GM21737 (cell line): ENCODE data around the gene PHF24.
"Not testable (repeated sequence)": the region's sequence is repeated elsewhere in the genome, so short reads cannot be mapped to it uniquely, and the experiment has no call there.

Source experiments
- ATAC-seq: cut with Tn5 transposase; IDR thresholded peaks from one replicate; pipeline ENCODE4 v1.9.1; 2021; ENCODE audit warnings: mild to moderate bottlenecking, moderate library complexity; ENCODE audit not compliant: unreplicated experiment

PHF24 gene

GRCh38 chr9:34996181-34996904 is 38.3 kb downstream of the PHF24 start:
- ATAC-seq: no peak

GRCh38 chr9:34996905-34997279 is 38.8 kb downstream of the PHF24 start:
- ATAC-seq: no peak

GRCh38 chr9:34997379-34997781 is 39.3 kb downstream of the PHF24 start:
- no peak for ATAC-seq

- ATAC-seq: no peak
Observed at GRCh38 chr9:34998266-34998665, 40.2 kb downstream of the PHF24 start.

- no peak for ATAC-seq
Observed at GRCh38 chr9:34999576-34999975, 41.5 kb downstream of the PHF24 start.

- ATAC-seq: no peak
Observed at GRCh38 chr9:35000535-35001284, 42.6 kb downstream of the PHF24 start.

GRCh38 chr9:35001285-35001677 is 43.2 kb downstream of the PHF24 start:
- ATAC-seq: no peak

GRCh38 chr9:35001803-35002502 is 43.9 kb downstream of the PHF24 start:
- ATAC-seq: no peak

GRCh38 chr9:35002623-35003022 is 44.5 kb downstream of the PHF24 start:
- no peak for ATAC-seq

- not testable (repeated sequence) for ATAC-seq
Observed at GRCh38 chr9:35004299-35004698, 46.2 kb downstream of the PHF24 start.

- ATAC-seq: no peak
Observed at GRCh38 chr9:35010351-35010958, 52.4 kb downstream of the PHF24 start.

- no peak for ATAC-seq
Observed at GRCh38 chr9:35014517-35014916, 56.4 kb downstream of the PHF24 start.

GRCh38 chr9:35023443-35023842 is 65.4 kb downstream of the PHF24 start:
- ATAC-seq: not testable (repeated sequence)

GRCh38 chr9:35026671-35027070 is 68.6 kb downstream of the PHF24 start:
- no peak for ATAC-seq

GRCh38 chr9:35027374-35027773 is 69.3 kb downstream of the PHF24 start:
- no peak for ATAC-seq

GRCh38 chr9:35027860-35028259 is 69.8 kb downstream of the PHF24 start:
- ATAC-seq: no peak

- no peak for ATAC-seq
Observed at GRCh38 chr9:35028341-35028740, 70.3 kb downstream of the PHF24 start.

GRCh38 chr9:35029241-35029640 is 71.2 kb downstream of the PHF24 start:
- ATAC-seq: no peak

- no peak for ATAC-seq
Observed at GRCh38 chr9:35029852-35030251, 71.8 kb downstream of the PHF24 start.
